Coronary artery (tissue), 2 donors: Measurements from ENCODE around the gene CCDC47.
A peak's percentile ranks its signal among the peaks of the same experiment; 100 is the strongest.

Experiments used
- DNase-seq: peaks from one replicate; pipeline ENCODE4 v3.0.0-alpha.2; 2017; ENCODE audit warnings: low spot score
- H3K27ac ChIP-seq, 2 donors: fragments of 200-600 bp; sonication (generic); one replicate each; pipeline ENCODE4 v1.5.1; 2016 to 2019
- H3K4me3 ChIP-seq: fragments of 200-600 bp; sonication (generic); 2 replicates; pipeline ENCODE4 v1.5.1; 2016; ENCODE audit warnings: mild to moderate bottlenecking, moderate library complexity
- TF ChIP-seq, protein P1 (sequence below): fragments of 200-600 bp; sonication (generic); IDR thresholded peaks from one replicate; pipeline ENCODE4 v1.5.1; 2019; ENCODE audit warnings: antibody characterized with exemption

CCDC47 gene

DNA sequence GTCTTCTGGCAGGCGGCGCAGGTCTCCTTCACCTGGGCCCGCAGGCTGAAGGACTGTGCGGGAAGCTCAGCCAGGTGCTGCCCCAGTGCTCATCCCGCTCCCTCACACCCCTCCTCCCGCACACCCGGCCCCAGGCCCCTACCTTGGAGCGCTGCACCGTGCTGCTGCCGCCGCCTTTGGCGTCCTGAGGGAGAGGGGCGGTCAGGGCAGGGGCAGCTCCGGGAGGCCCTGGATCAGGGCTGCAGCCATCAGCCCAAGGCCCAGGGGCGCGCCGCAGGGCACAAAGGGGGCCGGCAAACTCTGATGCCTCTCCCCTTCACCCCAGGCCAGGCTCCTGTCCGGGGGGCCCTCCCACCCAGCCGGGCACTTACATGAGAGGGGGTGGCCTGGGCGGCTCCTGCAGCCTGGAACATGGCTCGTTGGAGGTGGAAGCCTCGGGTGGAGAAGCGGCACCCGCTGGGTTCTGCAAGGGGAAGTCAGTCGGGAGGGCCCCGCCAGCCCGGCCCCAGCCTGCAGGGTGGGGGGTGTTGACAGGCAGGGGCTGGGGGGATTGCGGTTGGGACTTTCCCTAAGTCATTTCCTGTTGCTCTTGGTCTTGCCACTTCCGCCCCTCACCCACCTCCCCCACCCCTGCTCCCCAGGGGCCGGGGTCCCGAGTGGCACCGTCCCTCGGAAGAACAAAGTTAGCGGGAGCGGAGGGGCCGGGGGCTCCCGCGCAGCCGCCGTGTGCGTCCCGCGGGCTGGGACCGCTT is 74.3 kb downstream of the CCDC47 start:
- Histone ChIP-seq H3K4me3 (peak overlapping the region; percentile 76), H3K27ac (peak overlapping the region; percentile 26 to 62)
- DNase-seq: peak; percentile 83
- TF ChIP-seq, protein P1, sequence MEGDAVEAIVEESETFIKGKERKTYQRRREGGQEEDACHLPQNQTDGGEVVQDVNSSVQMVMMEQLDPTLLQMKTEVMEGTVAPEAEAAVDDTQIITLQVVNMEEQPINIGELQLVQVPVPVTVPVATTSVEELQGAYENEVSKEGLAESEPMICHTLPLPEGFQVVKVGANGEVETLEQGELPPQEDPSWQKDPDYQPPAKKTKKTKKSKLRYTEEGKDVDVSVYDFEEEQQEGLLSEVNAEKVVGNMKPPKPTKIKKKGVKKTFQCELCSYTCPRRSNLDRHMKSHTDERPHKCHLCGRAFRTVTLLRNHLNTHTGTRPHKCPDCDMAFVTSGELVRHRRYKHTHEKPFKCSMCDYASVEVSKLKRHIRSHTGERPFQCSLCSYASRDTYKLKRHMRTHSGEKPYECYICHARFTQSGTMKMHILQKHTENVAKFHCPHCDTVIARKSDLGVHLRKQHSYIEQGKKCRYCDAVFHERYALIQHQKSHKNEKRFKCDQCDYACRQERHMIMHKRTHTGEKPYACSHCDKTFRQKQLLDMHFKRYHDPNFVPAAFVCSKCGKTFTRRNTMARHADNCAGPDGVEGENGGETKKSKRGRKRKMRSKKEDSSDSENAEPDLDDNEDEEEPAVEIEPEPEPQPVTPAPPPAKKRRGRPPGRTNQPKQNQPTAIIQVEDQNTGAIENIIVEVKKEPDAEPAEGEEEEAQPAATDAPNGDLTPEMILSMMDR: no peak

DNA sequence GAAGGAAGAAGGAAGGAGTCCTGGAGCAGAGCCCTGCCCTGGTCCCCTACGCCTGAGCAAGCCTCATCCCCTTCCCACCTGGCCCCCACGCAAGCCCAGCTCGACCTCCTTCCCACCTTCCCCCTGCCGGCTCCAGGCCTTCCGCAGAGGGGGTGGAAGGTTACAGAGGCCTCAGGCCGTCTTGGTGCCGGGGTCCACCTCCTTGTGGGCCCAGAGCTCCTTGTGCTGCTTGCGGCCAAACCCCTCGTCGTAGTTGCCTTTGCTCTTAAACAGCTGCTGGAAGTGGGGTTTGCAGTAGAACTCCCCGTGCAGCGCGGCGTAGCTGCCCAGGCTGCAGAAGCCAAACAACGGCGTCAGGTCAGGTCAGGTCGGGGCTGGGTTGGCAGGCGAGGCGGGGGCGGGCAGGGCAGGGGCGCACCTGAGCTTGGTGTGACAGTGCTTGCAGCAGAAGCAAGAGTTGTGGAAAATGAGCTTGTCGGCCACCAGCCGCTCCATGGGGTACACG is 75.0 kb downstream of the CCDC47 start:
- Histone ChIP-seq H3K27ac (peak overlapping the region in 1 of 2 donors; percentile 62), H3K4me3 (peak overlapping the region; percentile 76)
- TF ChIP-seq, protein P1: no peak
- peak; percentile 74 for DNase-seq

DNA sequence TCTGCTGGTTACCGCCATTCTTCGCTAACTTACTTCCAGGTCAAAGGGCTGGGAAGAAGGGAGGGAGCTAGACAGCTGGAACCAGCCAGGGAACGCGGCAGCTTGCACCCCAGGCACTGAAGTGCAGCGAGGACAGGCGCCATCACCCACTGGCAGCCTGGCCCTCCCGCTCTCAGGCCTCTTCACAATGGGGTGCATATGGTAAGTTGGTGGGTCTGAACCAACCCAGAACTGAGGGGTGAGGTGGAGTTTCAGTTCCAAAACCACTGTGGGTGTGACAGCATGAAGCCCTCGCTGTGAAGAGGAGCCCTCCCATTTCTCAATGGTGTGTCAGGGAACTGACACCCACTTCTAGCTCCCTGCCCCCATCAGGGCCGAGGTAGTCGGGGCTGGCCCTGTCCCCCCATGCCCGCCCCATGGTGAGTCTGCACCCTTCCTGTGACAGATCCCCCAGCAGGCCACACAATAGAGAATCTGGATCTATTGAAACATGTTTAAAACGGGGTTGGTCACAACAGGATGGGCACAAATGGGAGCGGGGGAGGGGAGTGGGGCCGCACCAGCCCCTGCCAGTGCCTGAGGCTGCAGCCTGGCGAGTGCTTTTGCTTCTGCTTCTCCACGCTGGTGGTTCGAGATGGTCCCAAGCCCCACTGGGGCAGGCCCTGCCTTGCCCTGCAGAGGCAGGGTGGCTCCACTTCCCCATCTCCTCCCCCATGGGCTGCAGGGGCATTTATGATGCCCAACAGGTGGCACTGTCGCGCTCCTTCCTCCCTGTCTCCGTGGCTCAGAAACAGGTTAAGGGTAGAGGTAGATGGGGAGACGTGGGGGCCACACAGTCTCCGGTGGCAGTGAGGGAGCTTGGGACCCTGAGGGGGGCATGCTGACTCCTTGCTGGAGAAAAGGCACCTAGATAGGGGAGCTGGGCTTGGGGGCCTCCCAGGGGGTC is 75.8 kb downstream of the CCDC47 start:
- TF ChIP-seq, protein P1: no peak
- H3K4me3 ChIP-seq: no peak overlapping the region
- DNase-seq: no peak
- H3K27ac ChIP-seq: peak overlapping the region in 1 of 2 donors; percentile 62

DNA sequence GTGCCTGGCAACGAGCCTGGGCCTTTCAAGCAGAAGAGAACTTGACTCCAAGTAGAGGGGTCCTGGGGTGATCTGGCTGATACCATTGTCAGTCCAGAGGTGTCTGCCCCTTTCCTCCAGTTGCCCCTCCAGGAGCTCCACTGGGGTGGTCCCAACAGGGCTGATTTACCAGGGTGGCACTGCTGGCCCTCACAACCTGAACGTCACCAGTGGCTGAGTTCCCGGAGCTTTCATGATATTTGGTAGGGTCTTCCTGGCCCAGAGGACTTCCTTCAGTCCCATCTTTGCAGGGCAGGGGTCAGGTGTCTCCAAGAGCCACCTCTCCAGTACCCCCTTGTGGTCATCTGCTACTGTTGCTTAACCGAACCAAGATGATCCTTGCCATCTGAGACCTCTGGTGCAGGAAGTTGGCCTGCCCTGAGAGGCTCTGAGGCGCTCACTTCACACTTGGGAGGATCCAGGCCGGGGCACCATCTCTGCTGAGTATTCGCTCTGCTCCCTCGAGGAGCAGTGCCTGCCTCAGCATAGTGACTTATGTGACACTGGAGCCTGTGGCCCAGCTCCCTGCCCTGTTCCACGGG is 76.9 kb downstream of the CCDC47 start:
- Histone ChIP-seq H3K4me3 (no peak overlapping the region), H3K27ac (peak overlapping the region in 1 of 2 donors; percentile 62)
- no peak for DNase-seq
- TF ChIP-seq, protein P1: no peak

DNA sequence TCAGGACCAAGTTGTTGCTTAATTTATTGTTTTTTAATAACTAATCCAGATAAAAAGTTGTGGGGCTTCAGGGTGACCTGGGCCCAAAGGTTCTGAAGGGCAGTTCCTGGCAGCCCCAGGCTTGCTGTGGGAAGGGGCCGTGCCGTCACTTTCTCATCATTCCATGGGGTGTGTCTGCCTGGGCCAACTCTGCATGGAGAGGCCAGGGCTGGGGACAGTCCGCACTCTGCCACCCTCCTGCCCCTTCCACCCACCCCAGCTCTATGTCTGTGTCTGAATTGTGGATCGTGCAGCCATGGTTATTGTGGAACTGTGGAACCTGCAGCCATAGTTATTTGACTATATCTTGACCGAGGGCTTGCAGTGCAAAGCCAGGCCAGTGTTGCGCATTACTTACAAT is 77.5 kb downstream of the CCDC47 start:
- no peak overlapping the region for H3K27ac ChIP-seq
- TF ChIP-seq, protein P1: no peak
- DNase-seq: no peak
- no peak overlapping the region for H3K4me3 ChIP-seq
